Duodenal mucosa (tissue), 2 donors: ENCODE results near the gene RALY.

ENCODE experiments used
- H3K27ac ChIP-seq: one replicate; pipeline ENCODE4 v1.7.0; 2013; ENCODE audit warnings: low read depth, low read length
- H3K27me3 ChIP-seq, 2 donors: one replicate each; pipeline ENCODE4 v1.7.0; 2013; ENCODE audit warnings: low read length in 2 of 2, control low read depth in 1 of 2; ENCODE audit not compliant: insufficient read depth in 2 of 2, control insufficient read depth in 1 of 2
- H3K36me3 ChIP-seq, 2 donors: one replicate each; pipeline ENCODE4 v1.7.0; 2013; ENCODE audit warnings: low read length in 2 of 2, control low read depth in 1 of 2; ENCODE audit not compliant: insufficient read depth in 2 of 2, control insufficient read depth in 1 of 2
- H3K4me1 ChIP-seq, 2 donors: one replicate each; pipeline ENCODE4 v1.7.0; 2013; ENCODE audit warnings: low read length in 2 of 2, control low read depth in 1 of 2; ENCODE audit not compliant: insufficient read depth in 2 of 2, control insufficient read depth in 1 of 2
- H3K4me3 ChIP-seq, 2 donors: one replicate each; pipeline ENCODE4 v1.7.0; 2013; ENCODE audit warnings: low read length in 2 of 2, low read depth in 1 of 2
- H3K9ac ChIP-seq, 2 donors: one replicate each; pipeline ENCODE4 v1.7.0; 2013; ENCODE audit warnings: low read length in 2 of 2, low read depth in 1 of 2
- H3K9me3 ChIP-seq, 2 donors: one replicate each; pipeline ENCODE4 v1.7.0; 2013; ENCODE audit warnings: low read length in 2 of 2, control low read depth in 1 of 2; ENCODE audit not compliant: control insufficient read depth in 1 of 2

Gene RALY

DNA sequence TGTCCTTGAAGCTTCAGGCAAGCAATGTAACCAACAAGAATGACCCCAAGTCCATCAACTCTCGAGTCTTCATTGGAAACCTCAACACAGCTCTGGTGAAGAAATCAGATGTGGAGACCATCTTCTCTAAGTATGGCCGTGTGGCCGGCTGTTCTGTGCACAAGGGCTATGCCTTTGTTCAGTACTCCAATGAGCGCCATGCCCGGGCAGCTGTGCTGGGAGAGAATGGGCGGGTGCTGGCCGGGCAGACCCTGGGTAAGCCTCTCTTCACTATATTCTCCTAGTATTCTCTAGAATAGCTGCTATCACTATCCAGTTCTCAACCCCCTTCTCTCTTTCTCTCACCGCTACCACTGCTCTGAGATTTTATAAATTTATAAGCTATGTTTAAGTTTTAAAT is 78.4 kb downstream of the RALY start:
- peaks cover 12 to 46% of the 10 kb centered on the region in 2 donors for H3K36me3 ChIP-seq
- H3K27me3 ChIP-seq = no peaks in the 10 kb centered on the region
- no peak overlapping the region for H3K27ac ChIP-seq
- no peaks in the 10 kb centered on the region for H3K9me3 ChIP-seq
- no peak overlapping the region for H3K9ac ChIP-seq
- H3K4me3 ChIP-seq = no peak overlapping the region
- H3K4me1 ChIP-seq = peaks cover 13 to 19% of the 10 kb centered on the region in 2 donors

GRCh38 chr20:34072778-34073177 is 79.1 kb downstream of the RALY start:
- no peak overlapping the region for H3K27ac ChIP-seq
- H3K9ac ChIP-seq = no peak overlapping the region
- peaks cover 18 to 53% of the 10 kb centered on the region in 2 donors for H3K36me3 ChIP-seq
- no peak overlapping the region for H3K4me3 ChIP-seq
- H3K27me3 ChIP-seq = no peaks in the 10 kb centered on the region
- H3K9me3 ChIP-seq = no peaks in the 10 kb centered on the region
- H3K4me1 ChIP-seq = peaks cover 13 to 19% of the 10 kb centered on the region in 2 donors

DNA sequence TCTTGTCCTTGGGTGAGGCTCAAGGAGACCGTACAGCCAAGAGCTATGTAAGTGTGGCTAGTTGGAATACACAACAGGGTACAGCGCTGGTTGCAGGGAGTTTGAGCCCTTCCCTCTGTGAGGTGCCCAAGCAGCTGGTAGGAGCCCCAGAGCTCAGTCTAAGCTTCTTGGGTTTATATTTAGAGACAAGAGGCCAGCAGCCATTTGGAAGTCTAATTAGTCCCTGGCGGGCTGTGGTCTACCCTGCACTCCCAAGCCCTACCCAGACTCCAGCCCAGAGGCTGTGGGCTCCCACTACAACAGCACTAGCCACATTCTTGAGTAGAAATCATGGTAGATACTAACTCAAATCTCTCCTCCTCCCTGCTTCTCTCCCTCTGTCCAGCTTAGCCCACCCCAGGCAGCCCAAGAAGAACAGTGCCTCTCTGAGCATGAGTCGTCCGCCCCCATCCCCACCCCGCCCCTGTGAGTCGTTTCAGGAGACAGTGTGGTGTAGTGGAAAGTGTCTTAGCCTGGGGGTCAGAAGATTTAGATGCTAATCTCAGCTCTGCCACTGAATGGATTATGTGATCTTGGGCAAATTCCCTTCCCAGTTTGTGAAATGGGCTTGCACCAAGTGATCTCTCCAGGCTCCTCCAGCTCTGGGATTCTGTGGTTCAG is 80.5 kb downstream of the RALY start:
- H3K9ac ChIP-seq = no peak overlapping the region
- H3K36me3 ChIP-seq = peaks cover 32 to 68% of the 10 kb centered on the region in 2 donors
- H3K9me3 ChIP-seq = no peaks in the 10 kb centered on the region
- no peak overlapping the region for H3K27ac ChIP-seq
- H3K4me3 ChIP-seq = no peak overlapping the region
- no peaks in the 10 kb centered on the region for H3K27me3 ChIP-seq
- peaks cover 5 to 6% of the 10 kb centered on the region in 2 donors for H3K4me1 ChIP-seq

GRCh38 chr20:34075647-34076046 is 81.9 kb downstream of the RALY start:
- Histone ChIP-seq H3K9ac (no peak overlapping the region), H3K27me3 (no peaks in the 10 kb centered on the region), H3K9me3 (no peaks in the 10 kb centered on the region), H3K27ac (no peak overlapping the region), H3K36me3 (peaks cover 45 to 82% of the 10 kb centered on the region in 2 donors), H3K4me3 (no peak overlapping the region), H3K4me1 (no peaks in the 10 kb centered on the region)

GRCh38 chr20:34076952-34077351 is 83.2 kb downstream of the RALY start:
- peaks cover 53 to 95% of the 10 kb centered on the region in 2 donors for H3K36me3 ChIP-seq
- no peak overlapping the region for H3K27ac ChIP-seq
- H3K9ac ChIP-seq = no peak overlapping the region
- peaks cover 0 to under 1% of the 10 kb centered on the region in 2 donors for H3K4me1 ChIP-seq
- H3K4me3 ChIP-seq = no peak overlapping the region
- H3K9me3 ChIP-seq = no peaks in the 10 kb centered on the region
- no peaks in the 10 kb centered on the region for H3K27me3 ChIP-seq

- no peaks in the 10 kb centered on the region for H3K27me3 ChIP-seq
- H3K9me3 ChIP-seq = no peaks in the 10 kb centered on the region
- H3K27ac ChIP-seq = no peak overlapping the region
- H3K4me1 ChIP-seq = peaks cover 8 to 11% of the 10 kb centered on the region in 2 donors
- no peak overlapping the region for H3K4me3 ChIP-seq
- peaks cover 52 to 94% of the 10 kb centered on the region in 2 donors for H3K36me3 ChIP-seq
- no peak overlapping the region for H3K9ac ChIP-seq
Measured at GRCh38 chr20:34078540-34078939, 84.8 kb downstream of the RALY start.

DNA sequence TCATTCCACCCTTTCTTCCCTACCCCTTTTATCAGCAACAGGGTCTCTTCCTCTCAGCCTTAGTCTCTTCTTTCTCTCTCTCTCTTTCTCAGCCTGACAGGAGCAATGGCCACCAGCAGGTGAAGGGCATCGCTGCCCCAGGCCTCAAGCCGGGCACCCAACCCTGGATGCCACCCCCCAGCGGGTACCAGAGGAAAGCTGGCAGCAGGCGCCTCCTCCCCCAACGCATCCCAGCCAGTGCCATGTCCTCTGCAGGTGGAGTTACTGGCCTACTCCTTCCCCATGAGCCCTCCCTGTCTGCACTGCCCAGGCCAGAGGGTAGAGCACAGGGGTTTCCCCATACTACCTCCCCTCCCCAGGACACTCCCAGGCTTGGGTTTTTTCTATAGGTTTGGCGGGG is 86.1 kb downstream of the RALY start:
- no peaks in the 10 kb centered on the region for H3K27me3 ChIP-seq
- no peaks in the 10 kb centered on the region for H3K9me3 ChIP-seq
- peaks cover 47 to 86% of the 10 kb centered on the region in 2 donors for H3K36me3 ChIP-seq
- H3K4me1 ChIP-seq = peaks cover 8 to 14% of the 10 kb centered on the region in 2 donors
- H3K9ac ChIP-seq = no peak overlapping the region
- H3K4me3 ChIP-seq = no peak overlapping the region
- no peak overlapping the region for H3K27ac ChIP-seq

- Histone ChIP-seq H3K36me3 (peaks cover 44 to 83% of the 10 kb centered on the region in 2 donors), H3K4me3 (no peak overlapping the region), H3K4me1 (peaks cover 8 to 14% of the 10 kb centered on the region in 2 donors), H3K27me3 (no peaks in the 10 kb centered on the region), H3K27ac (no peak overlapping the region), H3K9me3 (no peaks in the 10 kb centered on the region), H3K9ac (no peak overlapping the region)
Measured at GRCh38 chr20:34082232-34082887, 88.6 kb downstream of the RALY start.

DNA sequence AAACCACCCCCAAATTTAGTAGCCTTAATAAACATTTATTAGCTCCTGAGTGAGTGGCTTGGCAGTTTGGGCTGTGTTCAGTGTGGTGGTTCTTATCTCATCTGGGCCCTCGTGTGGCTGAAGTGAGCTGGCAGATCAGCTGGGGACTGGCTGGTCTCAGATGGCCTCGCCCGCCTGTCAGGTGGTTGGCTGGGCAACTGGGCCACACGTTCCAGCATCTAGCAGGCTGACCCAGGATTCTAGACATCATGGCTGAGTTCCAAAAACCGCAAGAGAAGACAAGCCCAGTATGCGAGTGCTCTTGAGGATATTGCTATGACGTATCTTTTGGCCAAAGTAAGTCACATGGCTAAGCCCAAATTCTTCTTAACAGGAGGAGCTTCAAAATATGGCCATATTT is 89.4 kb downstream of the RALY start:
- no peak overlapping the region for H3K27ac ChIP-seq

DNA sequence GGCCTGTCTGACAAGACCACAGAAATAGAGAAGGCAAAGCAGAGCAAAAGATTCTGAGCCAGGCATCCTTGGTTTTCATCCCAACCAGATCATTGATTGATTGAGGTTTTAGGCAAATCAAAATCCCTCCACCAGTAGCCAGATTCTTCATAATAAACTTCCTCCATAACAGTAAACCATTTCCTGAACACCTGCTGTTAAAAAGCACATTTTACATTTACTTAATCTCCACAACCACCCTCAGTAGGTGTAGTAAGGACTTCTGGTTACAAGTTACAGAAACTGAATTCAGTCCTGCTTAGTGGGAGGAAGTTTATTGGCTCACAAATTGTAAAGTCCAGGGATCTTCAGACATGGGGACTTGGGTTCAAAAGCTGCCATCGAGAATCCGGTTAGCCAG is 90.1 kb downstream of the RALY start:
- Histone ChIP-seq H3K27me3 (no peaks in the 10 kb centered on the region), H3K9ac (no peak overlapping the region), H3K27ac (no peak overlapping the region), H3K4me3 (no peak overlapping the region), H3K4me1 (peaks cover 8 to 14% of the 10 kb centered on the region in 2 donors), H3K9me3 (no peaks in the 10 kb centered on the region), H3K36me3 (peaks cover 40 to 79% of the 10 kb centered on the region in 2 donors)

More for the DNA sequence above, 89.4 kb downstream of the RALY start:
- Histone ChIP-seq H3K4me1 (peaks cover 8 to 14% of the 10 kb centered on the region in 2 donors), H3K9ac (no peak overlapping the region), H3K9me3 (no peaks in the 10 kb centered on the region), H3K27me3 (no peaks in the 10 kb centered on the region), H3K36me3 (peaks cover 40 to 79% of the 10 kb centered on the region in 2 donors), H3K4me3 (no peak overlapping the region)
